GM18867 (cell line): ENCODE results near the gene AFAP1L1.

Experiments
- ATAC-seq: cut with Tn5 transposase; IDR thresholded peaks from one replicate; pipeline ENCODE4 v1.9.1; 2021; ENCODE audit warnings: mild to moderate bottlenecking, moderate library complexity; ENCODE audit not compliant: unreplicated experiment

The AFAP1L1 gene

GRCh38 chr5:149283626-149284480 lies 12.2 kb downstream of the AFAP1L1 start:
- no peak for ATAC-seq

DNA sequence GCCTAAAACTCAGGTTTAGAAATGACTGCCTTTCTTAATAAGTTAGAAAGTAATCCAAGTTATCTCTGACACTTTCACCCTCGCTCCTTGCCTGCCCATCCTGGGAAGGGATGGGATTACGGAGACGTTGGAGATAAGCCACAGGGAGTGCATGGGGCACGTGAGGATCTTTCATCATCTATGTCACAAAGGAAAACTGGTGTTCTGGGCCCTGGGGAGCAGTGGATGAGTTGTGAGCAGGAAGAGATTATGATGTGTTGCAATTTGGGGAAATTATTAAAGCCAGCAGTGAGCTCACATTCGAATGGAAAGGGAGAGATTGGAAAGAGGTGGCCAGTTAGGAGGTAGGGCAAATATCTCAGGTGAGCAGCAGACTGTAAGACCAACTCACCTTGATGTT lies 12.8 kb downstream of the AFAP1L1 start:
- no peak for ATAC-seq

DNA sequence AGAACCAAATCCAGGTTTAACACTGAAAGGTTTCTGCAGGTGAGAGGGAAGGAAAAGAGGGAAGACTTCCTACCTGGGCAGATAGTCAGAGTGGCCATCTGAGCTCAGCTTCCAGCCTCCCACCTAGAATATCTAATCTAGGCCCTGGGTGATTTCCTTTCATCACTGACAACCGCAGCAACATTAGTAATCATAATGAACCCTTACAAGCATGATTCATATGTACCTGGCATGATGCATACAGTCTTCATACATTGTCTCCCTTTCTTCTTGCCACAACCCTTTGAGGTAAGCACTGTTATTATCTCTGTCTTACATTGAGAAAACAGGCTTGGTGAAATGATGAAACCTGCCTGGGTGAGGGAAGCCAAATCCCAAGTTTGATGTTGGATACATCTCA lies 13.5 kb downstream of the AFAP1L1 start:
- ATAC-seq: no peak

GRCh38 chr5:149288436-149288835 lies 16.8 kb downstream of the AFAP1L1 start:
- ATAC-seq: no peak

- ATAC-seq: no peak
These were observed 17.6 kb downstream of the AFAP1L1 start for GRCh38 chr5:149289301-149289700.

- ATAC-seq: no peak
These were observed 23.5 kb downstream of the AFAP1L1 start for GRCh38 chr5:149294872-149295829.

DNA sequence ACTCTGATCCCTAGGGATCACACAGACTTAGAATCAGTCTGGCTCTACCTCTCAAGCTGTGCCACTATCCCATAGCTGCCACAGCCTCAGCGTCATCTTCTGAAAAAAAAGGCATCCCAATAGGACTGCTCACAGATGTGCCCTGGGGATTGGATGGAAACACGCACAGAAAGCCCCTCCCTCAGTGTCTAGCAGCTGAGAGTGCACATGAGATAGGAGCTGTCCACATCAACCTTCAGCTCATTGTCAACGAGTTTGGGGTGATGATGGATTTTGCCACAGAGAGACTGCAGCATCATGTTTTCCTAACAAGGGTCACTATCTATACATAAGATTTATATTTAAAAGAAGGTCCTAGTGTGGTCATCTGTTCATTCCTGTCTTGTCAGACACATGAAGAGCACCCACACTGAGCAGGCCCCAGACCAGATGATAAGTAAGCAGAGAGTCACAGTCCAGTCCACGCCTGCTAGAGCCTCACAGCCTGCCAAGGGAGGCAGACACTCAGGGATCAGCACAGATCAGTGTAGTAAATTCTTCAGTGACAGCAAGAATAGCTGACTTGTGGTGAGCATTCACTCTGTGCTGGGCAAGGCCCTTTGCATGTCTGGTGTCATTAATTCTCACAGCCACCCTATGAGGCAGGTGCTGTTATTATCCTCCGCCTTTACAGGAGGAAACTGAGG lies 25.8 kb downstream of the AFAP1L1 start:
- ATAC-seq: no peak

DNA sequence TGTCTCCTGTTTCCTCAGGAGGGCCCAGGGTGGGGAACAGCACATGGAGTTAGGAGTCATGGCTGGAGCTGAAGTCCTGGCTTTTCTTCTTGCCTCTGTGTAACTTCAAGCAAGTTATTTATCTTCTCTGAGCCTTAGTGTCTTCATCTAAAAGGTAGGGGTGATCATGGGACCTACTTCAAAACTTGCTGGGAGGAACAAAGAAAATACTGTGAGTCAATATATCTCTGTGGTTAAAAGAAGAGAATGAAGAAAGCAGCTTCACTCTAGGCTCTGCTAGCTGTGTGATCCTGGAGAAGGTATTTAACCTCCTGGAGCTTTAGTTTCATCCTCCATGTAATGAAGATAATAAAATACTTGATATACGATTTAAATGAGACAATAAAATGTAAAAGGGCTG lies 26.5 kb downstream of the AFAP1L1 start:
- ATAC-seq: no peak

DNA sequence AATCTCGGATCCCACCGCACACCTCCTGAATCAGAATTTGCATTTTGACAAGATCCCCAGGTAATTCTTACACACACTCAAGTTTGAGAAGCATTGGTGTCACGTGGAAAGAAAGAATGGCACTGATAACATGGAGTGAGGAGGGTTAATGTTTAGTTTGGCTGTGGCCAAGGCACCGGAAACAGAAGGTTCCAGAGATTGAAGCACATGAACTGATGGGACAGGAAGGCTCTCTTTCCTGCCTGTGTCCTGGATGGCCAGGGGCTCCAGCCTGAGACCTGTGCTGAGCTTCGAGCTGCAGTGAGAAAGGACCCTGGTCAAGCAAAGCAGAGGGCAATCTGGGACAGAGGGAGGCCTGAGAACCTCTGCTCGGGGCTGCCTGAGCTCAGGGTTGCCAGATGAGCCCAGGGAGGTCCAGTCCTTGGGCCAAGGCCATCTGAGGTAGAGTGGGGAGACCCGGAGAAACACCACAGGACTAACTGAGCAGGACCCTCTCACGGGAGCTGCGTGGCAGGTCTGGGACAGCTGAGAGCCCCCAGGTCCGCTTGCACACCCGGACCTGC lies 27.3 kb downstream of the AFAP1L1 start:
- ATAC-seq: no peak

- ATAC-seq: no peak
These were observed 27.9 kb downstream of the AFAP1L1 start for GRCh38 chr5:149299451-149300054.

GRCh38 chr5:149300441-149300840 lies 28.8 kb downstream of the AFAP1L1 start:
- ATAC-seq: no peak

- no peak for ATAC-seq
These were observed 29.5 kb downstream of the AFAP1L1 start for GRCh38 chr5:149301049-149301743.

DNA sequence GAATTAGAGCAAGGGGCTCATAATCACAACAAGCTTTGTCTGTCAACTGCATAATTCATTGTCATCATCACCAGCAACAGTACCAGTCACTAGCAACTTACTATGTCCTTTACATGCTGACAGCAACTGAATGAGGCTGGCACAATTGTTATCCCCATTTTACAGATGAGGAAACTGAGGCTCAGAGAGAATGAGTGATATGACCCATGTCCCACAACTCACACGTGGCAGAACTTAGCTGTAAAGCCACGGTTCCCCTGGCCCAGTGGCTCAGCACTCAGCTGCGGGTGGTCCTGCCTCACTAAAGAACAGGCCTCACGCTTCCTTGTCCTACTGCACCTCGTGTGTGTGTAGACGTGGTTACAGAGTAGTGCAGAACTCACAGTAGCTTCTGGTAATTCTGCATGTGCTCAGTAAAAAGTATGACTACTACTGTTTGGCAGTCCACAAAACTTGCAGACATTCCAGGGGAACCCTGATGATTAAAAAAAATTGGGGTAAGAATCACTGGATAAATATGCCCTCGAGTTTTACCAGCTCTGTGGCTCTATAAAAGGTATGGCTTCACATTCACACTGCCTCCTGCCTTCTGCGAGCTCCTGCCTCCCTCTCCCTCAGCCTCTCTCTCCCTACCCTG lies 30.2 kb downstream of the AFAP1L1 start:
- ATAC-seq: no peak

GRCh38 chr5:149302641-149303040 lies 31.0 kb downstream of the AFAP1L1 start:
- ATAC-seq: no peak

DNA sequence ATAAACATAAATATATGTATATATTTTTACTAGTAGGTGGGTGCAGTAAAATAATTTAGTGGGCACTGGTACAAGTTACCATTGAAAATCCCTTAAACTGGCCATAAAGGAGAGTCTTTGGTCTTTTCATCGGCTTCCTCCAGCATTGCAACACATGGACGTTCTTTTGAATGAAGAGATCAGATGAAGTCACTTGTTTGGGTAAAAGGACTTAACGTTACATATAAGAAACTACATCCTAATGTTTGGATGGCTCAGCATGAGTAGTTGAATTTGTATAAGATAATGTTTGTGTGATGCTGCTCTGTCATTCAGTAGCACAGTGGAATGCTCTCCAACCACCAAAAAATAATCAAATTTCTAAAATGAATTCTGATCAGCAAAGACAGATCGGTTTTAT lies 31.6 kb downstream of the AFAP1L1 start:
- no peak for ATAC-seq

DNA sequence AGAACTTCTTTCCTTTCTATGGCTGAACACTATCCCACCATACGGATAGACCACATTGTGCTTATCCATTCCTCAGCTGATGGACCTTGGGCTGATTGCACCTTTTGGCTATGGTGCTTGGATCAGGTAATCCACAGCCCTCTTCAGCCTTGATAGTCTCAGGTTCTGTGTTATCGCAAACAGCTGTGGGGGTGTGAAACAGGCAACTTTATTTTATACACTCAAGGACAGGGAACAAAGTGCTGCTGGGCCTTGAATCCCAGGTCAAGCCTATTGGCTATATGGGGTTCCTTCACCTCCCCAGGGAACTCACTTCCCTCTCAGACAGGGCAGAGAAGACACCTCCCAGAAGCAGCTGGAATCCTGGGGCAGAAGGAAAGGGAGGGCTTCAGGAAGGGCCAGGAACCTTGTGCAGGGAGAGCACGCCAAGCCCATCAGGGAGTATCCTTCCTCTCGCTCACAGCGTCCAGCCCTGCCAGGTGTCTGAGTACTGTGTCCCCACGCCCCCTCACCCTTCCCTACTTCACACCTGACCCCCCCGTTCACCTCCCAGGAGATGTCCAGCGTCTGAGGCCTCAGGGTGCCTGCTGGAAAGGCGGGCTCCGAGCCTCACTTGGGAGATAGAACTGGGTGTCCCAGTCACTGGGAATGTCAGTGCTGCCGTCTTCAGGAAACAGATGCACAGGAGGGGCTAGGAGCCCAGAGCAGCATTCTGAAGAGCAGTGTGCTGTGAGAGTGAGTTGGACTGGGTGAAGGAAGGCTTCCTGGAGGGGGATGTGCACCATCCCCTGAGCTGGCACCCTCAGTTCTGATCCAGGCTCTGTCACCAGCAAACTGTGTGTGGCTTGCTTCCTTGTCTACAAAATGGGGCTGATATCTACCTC lies 32.8 kb downstream of the AFAP1L1 start:
- ATAC-seq: no peak

- no peak for ATAC-seq
These were observed 37.7 kb downstream of the AFAP1L1 start for GRCh38 chr5:149309354-149309753.

DNA sequence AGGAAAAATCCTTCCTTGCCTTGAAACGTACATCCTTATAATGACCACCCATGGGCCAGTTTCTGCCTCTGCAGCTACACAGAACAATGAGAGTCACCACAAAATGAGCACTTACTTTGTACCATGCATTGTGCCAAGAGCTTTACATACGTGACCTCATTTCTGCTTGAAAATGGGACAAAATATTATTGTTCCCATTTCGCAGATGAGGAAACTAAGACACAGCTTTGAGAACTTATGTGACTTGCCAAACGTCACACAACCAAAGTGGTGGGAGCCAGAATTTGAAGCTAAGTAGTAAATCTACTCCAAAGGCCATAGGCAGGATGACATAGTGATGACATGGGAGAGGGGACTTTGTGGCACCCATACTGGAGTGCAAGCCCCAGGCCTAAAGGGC lies 38.8 kb downstream of the AFAP1L1 start:
- no peak for ATAC-seq
